Sigmoid colon (tissue), 7 donors: ENCODE results near the gene GP1BA. TPM values are rescaled to one million over a fixed set of nuclear protein-coding genes. Genes with fewer than 3 reads are reported as not detected.
"Not testable (repeated sequence)": the region's sequence is repeated elsewhere in the genome, so short reads cannot be mapped to it uniquely, and the experiment has no call there.

Experiments used
- DNase-seq: peaks from one replicate; pipeline ENCODE4 v3.0.0-alpha.2; 2019
- H3K27ac ChIP-seq, 4 donors: fragments of 200-600 bp; sonication (generic); one replicate each; pipeline ENCODE4 v1.5.1; 2016 to 2019; ENCODE audit warnings: mild to moderate bottlenecking in 1 of 4
- H3K27me3 ChIP-seq, 3 donors: fragments of 200-600 bp; sonication (generic); one replicate each; pipeline ENCODE4 v1.5.1; 2019; ENCODE audit warnings: mild to moderate bottlenecking in 1 of 3
- H3K36me3 ChIP-seq, 4 donors: fragments of 200-600 bp; sonication (generic); one replicate each; pipeline ENCODE4 v1.5.1; 2016 to 2019
- H3K4me1 ChIP-seq, 4 donors: fragments of 200-600 bp; sonication (generic); one replicate each; pipeline ENCODE4 v1.5.1; 2017 to 2019
- H3K4me3 ChIP-seq, 4 donors: fragments of 200-600 bp; sonication (generic); one replicate each; pipeline ENCODE4 v1.5.1; 2017 to 2019; ENCODE audit warnings: mild to moderate bottlenecking in 2 of 4, moderate library complexity in 1 of 4
- H3K9me3 ChIP-seq, 4 donors: fragments of 200-600 bp in 3 of 4; sonication (generic) in 3 of 4; one replicate each; pipeline versions ENCODE4 v1.5.1 to v1.6.1; 2013 to 2019
- CTCF ChIP-seq, 4 experiments: fragments of 450-650 bp in 3 of 4; fragments of 200-600 bp in 1 of 4; IDR thresholded peaks; one replicate each; pipeline ENCODE4 v1.5.1; 2016 to 2019; ENCODE audit warnings: antibody characterized with exemption in 4 of 4, mild to moderate bottlenecking in 3 of 4, moderate library complexity in 2 of 4
- EP300 ChIP-seq, 4 donors: sonication (generic); formaldehyde crosslinking; IDR thresholded peaks; one replicate each; pipeline ENCODE4 v1.6.1; 2017; ENCODE audit warnings: antibody characterized with exemption in 4 of 4
- POLR2A ChIP-seq, 2 donors: fragments of 450-650 bp; IDR thresholded peaks; one replicate each; pipeline ENCODE4 v1.6.1; 2016; ENCODE audit warnings: antibody characterized with exemption in 2 of 2, mild to moderate bottlenecking in 2 of 2, moderate library complexity in 2 of 2
- POLR2AphosphoS5 ChIP-seq, 4 donors: sonication (generic); formaldehyde crosslinking; IDR thresholded peaks; one replicate each; pipeline ENCODE4 v1.6.1; 2017; ENCODE audit warnings: antibody characterized with exemption in 4 of 4
- WGBS, 2 donors: extraction: QIAGEN DNeasy Blood & Tissue Kit; methylation state at CpG; one replicate each; pipeline ENCODE4 v1.1.7; 2013; 5-methylcytosine and 5-hydroxymethylcytosine counted together
- intact Hi-C: fragments of 100-400 bp; cut with DNase I; formaldehyde crosslinking; loops from one replicate; pipeline ENCODE4 v1.15.1; 2023
- polyA plus RNA-seq, 3 donors: library from polyadenylated mRNA; stranded (reverse); fragments of 200-250 nt; gene quantifications; one replicate each; pipeline ENCODE4 v1.2.3, GENCODE V29; 2013
- total RNA-seq, 4 donors: library from RNA; depleted of rRNA; stranded (reverse); fragments of >200 nt; gene quantifications; one replicate each; pipeline ENCODE4 v1.1.0, GENCODE V29; 2016
- donor health status: healthy with polysubstance abuse.
- donor health status: Bipolar disorder and iron deficiency.
- donor health status: healthy.

Gene GP1BA
- total and polyA plus RNA-seq, 7 donors, result 1.1 TPM; not detected in 6

- intact Hi-C loops, result no loop called here
- no peak for TF ChIP-seq CTCF (IDR thresholded peaks at IDR 0.05)
- TF ChIP-seq POLR2AphosphoS5 (IDR thresholded peaks at IDR 0.05), result no peak
- no peak for TF ChIP-seq POLR2A (IDR thresholded peaks at IDR 0.05)
- no peak for TF ChIP-seq EP300 (IDR thresholded peaks at IDR 0.05)
- no peak for DNase-seq
- no peak overlapping the region for H3K27ac ChIP-seq
- H3K4me1 ChIP-seq, result no peaks in the 10 kb centered on the region
- H3K9me3 ChIP-seq, result no peaks in the 10 kb centered on the region
- WGBS, 2 donors, result 86 to 87% methylated on average over 8 of the region's 8 CpGs
- H3K27me3 ChIP-seq, result no peaks in the 10 kb centered on the region
- H3K4me3 ChIP-seq, result no peak overlapping the region
- H3K36me3 ChIP-seq, result no peaks in the 10 kb centered on the region
Observed at GRCh38 chr17:4919511-4920047, 12.5 kb upstream of the GP1BA start.

- H3K9me3 ChIP-seq, result no peaks in the 10 kb centered on the region
- H3K27me3 ChIP-seq, result no peaks in the 10 kb centered on the region
- WGBS, 2 donors, result 79 to 85% methylated on average over 10 of the region's 10 CpGs
- intact Hi-C loops, result no loop called here
- no peak for DNase-seq
- H3K27ac ChIP-seq, result no peak overlapping the region
- no peak overlapping the region for H3K4me3 ChIP-seq
- no peaks in the 10 kb centered on the region for H3K36me3 ChIP-seq
- TF ChIP-seq EP300 (IDR thresholded peaks at IDR 0.05) (no peak), CTCF (IDR thresholded peaks at IDR 0.05) (no peak), POLR2A (IDR thresholded peaks at IDR 0.05) (no peak), POLR2AphosphoS5 (IDR thresholded peaks at IDR 0.05) (no peak)
- H3K4me1 ChIP-seq, result no peaks in the 10 kb centered on the region
Observed at GRCh38 chr17:4920351-4921048, 11.6 kb upstream of the GP1BA start.

- H3K4me3 ChIP-seq, result no peak overlapping the region
- TF ChIP-seq POLR2AphosphoS5 (IDR thresholded peaks at IDR 0.05) (no peak), CTCF (IDR thresholded peaks at IDR 0.05) (no peak), POLR2A (IDR thresholded peaks at IDR 0.05) (no peak), EP300 (IDR thresholded peaks at IDR 0.05) (no peak)
- 89 to 90% methylated on average over 4 of the region's 4 CpGs for WGBS, 2 donors
Observed at GRCh38 chr17:4921320-4921719, 10.8 kb upstream of the GP1BA start.

GRCh38 chr17:4926577-4927335 is 5.3 kb upstream of the GP1BA start:
- H3K27me3 ChIP-seq, H3K9me3 ChIP-seq, H3K36me3 ChIP-seq, H3K27ac ChIP-seq, H3K4me3 ChIP-seq, DNase-seq, intact Hi-C loops, H3K4me1 ChIP-seq: not testable (repeated sequence)
- WGBS, 2 donors, result 84 to 89% methylated on average over 24 of the region's 24 CpGs

More at GRCh38 chr17:4921320-4921719, 10.8 kb upstream of the GP1BA start:
- H3K36me3 ChIP-seq, result no peaks in the 10 kb centered on the region
- intact Hi-C loops, result no loop called here
- no peak overlapping the region for H3K27ac ChIP-seq
- no peak for DNase-seq
- H3K27me3 ChIP-seq, result no peaks in the 10 kb centered on the region
- H3K4me1 ChIP-seq, result no peaks in the 10 kb centered on the region
- no peaks in the 10 kb centered on the region for H3K9me3 ChIP-seq

GRCh38 chr17:4928881-4929280 is 3.2 kb upstream of the GP1BA start:
- no peak overlapping the region for H3K4me3 ChIP-seq
- intact Hi-C loops, result no loop called here
- H3K27ac ChIP-seq, result no peak overlapping the region
- no peak for TF ChIP-seq POLR2A (IDR thresholded peaks at IDR 0.05)
- TF ChIP-seq CTCF (IDR thresholded peaks at IDR 0.05), result no peak
- no peak for TF ChIP-seq POLR2AphosphoS5 (IDR thresholded peaks at IDR 0.05)
- TF ChIP-seq EP300 (IDR thresholded peaks at IDR 0.05), result no peak
- H3K36me3 ChIP-seq, result no peaks in the 10 kb centered on the region
- peaks cover 0 to 1% (median under 1%) of the 10 kb centered on the region in 4 donors for H3K4me1 ChIP-seq
- no peak for DNase-seq
- 98% methylated on average over 18 of the region's 18 CpGs for WGBS, 2 donors
- no peaks in the 10 kb centered on the region for H3K27me3 ChIP-seq
- no peaks in the 10 kb centered on the region for H3K9me3 ChIP-seq
